K562 (cell line): Measurements from ENCODE around the gene ZC3HAV1L. TPM values are rescaled to one million over a fixed set of nuclear protein-coding genes. Genes with fewer than 3 reads are reported as not detected.

Source experiments
- CC2D1A ChIP-seq: fragments of 450-650 bp; IDR thresholded peaks from 2 replicates; pipeline ENCODE4 v1.6.1; 2017; ENCODE audit warnings: mild to moderate bottlenecking
- CHCHD3 ChIP-seq: fragments of 250-450 bp; sonication (Bioruptor Pico); IDR thresholded peaks from 2 replicates; pipeline ENCODE4 v2.1.2; 2022; ENCODE audit warnings: mild to moderate bottlenecking
- IFI16 ChIP-seq: fragments of 250-450 bp; sonication (Bioruptor Pico); IDR thresholded peaks from 2 replicates; pipeline ENCODE4 v2.1.2; 2022; ENCODE audit warnings: mild to moderate bottlenecking, inconsistent platforms
- KAT2B ChIP-seq: IDR thresholded peaks from one replicate; pipeline ENCODE4 v1.6.1; 2012; ENCODE audit warnings: low read depth, mild to moderate bottlenecking, control low read depth, inconsistent platforms, low read length, moderate library complexity
- NRF1 ChIP-seq, 2 experiments: fragments of 450-650 bp; IDR thresholded peaks in 1 of 2; conservative IDR thresholded peaks in 1 of 2; 2 replicates each; pipeline ENCODE4 v1.6.1; 2014; ENCODE audit warnings: mild to moderate bottlenecking in 2 of 2
- PHB ChIP-seq: fragments of 250-450 bp; sonication (Bioruptor Pico); IDR thresholded peaks from 2 replicates; pipeline ENCODE4 v1.5.0; 2021
- PHTF2 ChIP-seq: fragments of 250-450 bp; sonication (Bioruptor Pico); IDR thresholded peaks from 2 replicates; pipeline ENCODE4 v1.5.0; 2021; ENCODE audit warnings: mild to moderate bottlenecking
- POLR3G ChIP-seq: IDR thresholded peaks from 2 replicates; pipeline ENCODE4 v1.6.1; 2011; ENCODE audit not compliant: insufficient read length, insufficient replicate concordance; ENCODE audit errors: extremely low read depth
- SMARCC2 ChIP-seq: fragments of 450-650 bp; IDR thresholded peaks from 2 replicates; pipeline ENCODE4 v1.6.1; 2017; ENCODE audit warnings: antibody characterized with exemption, moderate library complexity, mild to moderate bottlenecking, low read depth
- SREBF2 ChIP-seq: sonication (generic); formaldehyde crosslinking; IDR thresholded peaks from 2 replicates; pipeline ENCODE4 v1.4.0; 2020; ENCODE audit warnings: mild to moderate bottlenecking, missing genetic modification reagents
- TEAD1 ChIP-seq, 2 experiments: fragments of 450-650 bp in 1 of 2; sonication (generic) in 1 of 2; formaldehyde crosslinking; IDR thresholded peaks; 2 replicates each; pipeline versions ENCODE4 v1.4.0 to v1.8.0; 2020 to 2022; ENCODE audit warnings: mild to moderate bottlenecking in 2 of 2, missing genetic modification reagents in 1 of 2
- ZKSCAN1 ChIP-seq: fragments of 150-350 bp; IDR thresholded peaks from 2 replicates; pipeline ENCODE4 v1.6.1; 2016; ENCODE audit warnings: low read depth, low read length
- ZNF263 ChIP-seq: sonication (generic); formaldehyde crosslinking; IDR thresholded peaks from 2 replicates; pipeline ENCODE4 v1.8.0; 2022; ENCODE audit warnings: mild to moderate bottlenecking, missing genetic modification reagents, borderline replicate concordance
- polyA plus RNA-seq, 8 experiments: library from polyadenylated mRNA; depleted of rRNA in 4 of 8; stranded (reverse) in 5 of 8; unstranded in 3 of 8; fragments of >200 nt; fragmentation: Nextera tagmentation in 2 of 8; fragmentation: Illumina TruSeq in 1 of 8; extraction: Ambion mirVana in 2 of 8; extraction: Trizol in 1 of 8; gene quantifications; 2 replicates each; pipeline versions ENCODE4 v1.2.1 to v1.2.3, GENCODE V29; 2011 to 2014; ENCODE audit warnings: inconsistent platforms in 1 of 8, missing spikeins in 1 of 8
- total RNA-seq, 7 experiments: library from RNA; depleted of rRNA in 6 of 7; stranded (reverse); fragments of >200 nt in 6 of 7; fragmentation: Illumina TruSeq in 2 of 7; extraction: Trizol in 2 of 7; gene quantifications; 2 replicates each; pipeline versions ENCODE4 v1.2.1 to v1.2.3, GENCODE V29; 2011 to 2021; ENCODE audit warnings: low replicate concordance in 1 of 7
- TF ChIP-seq, protein P1 (sequence below): fragments of 250-450 bp; sonication (Bioruptor Pico); IDR thresholded peaks from 2 replicates; pipeline ENCODE4 v1.4.0; 2020; ENCODE audit warnings: borderline replicate concordance
- TF ChIP-seq, protein P2 (sequence below): sonication (generic); formaldehyde crosslinking; IDR thresholded peaks from 2 replicates; pipeline ENCODE4 v1.9.0; 2022; ENCODE audit warnings: mild to moderate bottlenecking, missing genetic modification reagents
- TF ChIP-seq, protein P3 (sequence below): fragments of 450-650 bp; conservative IDR thresholded peaks from 2 replicates; pipeline ENCODE4 v1.6.1; 2016; ENCODE audit warnings: missing genetic modification characterization, low read depth, mild to moderate bottlenecking, control low read depth, missing compliant biosample characterization
- TF ChIP-seq, protein P4 (sequence below): fragments of 250-450 bp; sonication (Bioruptor Pico); IDR thresholded peaks from 2 replicates; pipeline ENCODE4 v1.8.0; 2021; ENCODE audit warnings: moderate library complexity, mild to moderate bottlenecking, inconsistent platforms
- TF ChIP-seq, protein P5 (sequence below): fragments of 450-650 bp; IDR thresholded peaks from 2 replicates; pipeline ENCODE4 v1.6.1; 2018; ENCODE audit warnings: mild to moderate bottlenecking, low read depth; ENCODE audit not compliant: partially characterized antibody
- TF ChIP-seq, protein P6 (sequence below), 2 experiments: fragments of 450-650 bp; IDR thresholded peaks; 2 replicates each; pipeline ENCODE4 v1.6.1; 2016

ZC3HAV1L gene
- total and polyA plus RNA-seq, 9 of the 15 experiments (the other 6 are each of a cell fraction or from before 2014, with no cell fraction given): not detected

DNA sequence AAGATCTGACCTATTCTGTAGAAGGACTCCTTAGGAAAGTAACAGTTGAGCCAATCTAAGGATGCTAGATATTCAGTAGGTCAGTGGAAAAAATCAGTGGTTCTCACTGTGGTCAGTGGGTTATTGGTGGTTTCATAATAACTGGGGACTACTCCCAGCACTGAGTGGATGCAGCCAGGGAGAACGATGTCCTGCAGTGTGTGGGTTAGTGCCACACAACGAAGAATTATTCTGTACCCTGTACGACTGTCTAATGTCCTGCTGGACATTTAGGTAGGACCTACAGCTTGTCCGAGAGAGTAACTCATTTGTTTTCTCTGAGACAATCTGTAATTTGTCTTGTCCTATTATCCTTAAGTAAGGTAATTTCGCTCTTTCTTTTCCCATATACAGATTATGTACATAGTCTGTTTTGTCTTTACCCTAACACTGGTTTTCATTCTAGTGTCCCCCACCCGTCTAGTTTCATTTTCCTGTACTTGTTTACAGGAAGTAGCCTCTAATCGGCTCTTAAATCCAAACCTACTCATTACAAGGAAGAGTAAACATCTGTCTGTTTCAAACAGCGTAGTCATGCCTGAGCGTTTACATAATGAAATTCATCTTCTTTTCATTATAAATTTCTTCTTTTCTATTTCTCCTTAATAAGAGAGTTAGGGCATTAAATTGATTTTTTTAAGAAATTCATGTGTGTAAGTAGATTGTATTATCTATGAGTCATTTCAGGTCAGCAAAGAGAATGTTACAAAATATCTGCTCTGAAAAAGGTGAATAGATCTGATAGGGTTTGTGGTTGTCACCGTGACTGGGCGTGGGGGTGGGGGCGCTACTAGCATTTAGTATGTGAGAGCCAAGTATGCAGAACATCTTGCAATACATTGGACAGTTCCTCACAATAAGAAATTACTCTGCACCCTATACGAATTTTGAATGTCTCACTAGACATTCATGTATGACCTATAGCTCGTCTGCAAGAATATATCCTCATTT is 8.3 kb upstream of the ZC3HAV1L start (continued):
- TF ChIP-seq POLR3G (no peak), PHTF2 (CRISPR knock-in tag) (no peak), PHB (CRISPR knock-in tag) (0 out of 2 replicates have a peak, but pooled peaks have one; percentile 42), ZKSCAN1 (no peak), TEAD1 (CRISPR knock-in tag; IDR thresholded peaks at IDR 0.05) (peak in 1 of 2 experiments; percentile 72; a peak in 2 of 4 replicates), SREBF2 (CRISPR knock-in tag) (0 out of 2 replicates have a peak, but pooled peaks have one; percentile 50), ZNF263 (no peak), CHCHD3 (no peak), SMARCC2 (peak; percentile 100), KAT2B (no peak), IFI16 (CRISPR knock-in tag) (no peak), NRF1 (conservative IDR thresholded peaks at IDR 0.05 in 1 of 2, IDR thresholded peaks at IDR 0.05 in 1 of 2) (no peak; a peak in 1 of 4 replicates), CC2D1A (peak; percentile 49; the same call in 1 of the 2 replicates)
- TF ChIP-seq, protein P1, sequence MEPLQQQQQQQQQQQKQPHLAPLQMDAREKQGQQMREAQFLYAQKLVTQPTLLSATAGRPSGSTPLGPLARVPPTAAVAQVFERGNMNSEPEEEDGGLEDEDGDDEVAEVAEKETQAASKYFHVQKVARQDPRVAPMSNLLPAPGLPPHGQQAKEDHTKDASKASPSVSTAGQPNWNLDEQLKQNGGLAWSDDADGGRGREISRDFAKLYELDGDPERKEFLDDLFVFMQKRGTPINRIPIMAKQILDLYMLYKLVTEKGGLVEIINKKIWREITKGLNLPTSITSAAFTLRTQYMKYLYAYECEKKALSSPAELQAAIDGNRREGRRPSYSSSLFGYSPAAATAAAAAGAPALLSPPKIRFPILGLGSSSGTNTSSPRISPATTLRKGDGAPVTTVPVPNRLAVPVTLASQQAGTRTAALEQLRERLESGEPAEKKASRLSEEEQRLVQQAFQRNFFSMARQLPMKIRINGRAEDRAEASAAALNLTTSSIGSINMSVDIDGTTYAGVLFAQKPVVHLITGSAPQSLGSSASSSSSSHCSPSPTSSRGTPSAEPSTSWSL (CRISPR knock-in tag): no peak
- TF ChIP-seq, protein P2, sequence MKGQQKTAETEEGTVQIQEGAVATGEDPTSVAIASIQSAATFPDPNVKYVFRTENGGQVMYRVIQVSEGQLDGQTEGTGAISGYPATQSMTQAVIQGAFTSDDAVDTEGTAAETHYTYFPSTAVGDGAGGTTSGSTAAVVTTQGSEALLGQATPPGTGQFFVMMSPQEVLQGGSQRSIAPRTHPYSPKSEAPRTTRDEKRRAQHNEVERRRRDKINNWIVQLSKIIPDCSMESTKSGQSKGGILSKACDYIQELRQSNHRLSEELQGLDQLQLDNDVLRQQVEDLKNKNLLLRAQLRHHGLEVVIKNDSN (CRISPR knock-in tag): no peak
- TF ChIP-seq, protein P3, sequence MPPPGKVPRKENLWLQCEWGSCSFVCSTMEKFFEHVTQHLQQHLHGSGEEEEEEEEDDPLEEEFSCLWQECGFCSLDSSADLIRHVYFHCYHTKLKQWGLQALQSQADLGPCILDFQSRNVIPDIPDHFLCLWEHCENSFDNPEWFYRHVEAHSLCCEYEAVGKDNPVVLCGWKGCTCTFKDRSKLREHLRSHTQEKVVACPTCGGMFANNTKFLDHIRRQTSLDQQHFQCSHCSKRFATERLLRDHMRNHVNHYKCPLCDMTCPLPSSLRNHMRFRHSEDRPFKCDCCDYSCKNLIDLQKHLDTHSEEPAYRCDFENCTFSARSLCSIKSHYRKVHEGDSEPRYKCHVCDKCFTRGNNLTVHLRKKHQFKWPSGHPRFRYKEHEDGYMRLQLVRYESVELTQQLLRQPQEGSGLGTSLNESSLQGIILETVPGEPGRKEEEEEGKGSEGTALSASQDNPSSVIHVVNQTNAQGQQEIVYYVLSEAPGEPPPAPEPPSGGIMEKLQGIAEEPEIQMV (tag): no peak
- TF ChIP-seq, protein P4, sequence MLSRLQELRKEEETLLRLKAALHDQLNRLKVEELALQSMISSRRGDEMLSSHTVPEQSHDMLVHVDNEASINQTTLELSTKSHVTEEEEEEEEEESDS (CRISPR knock-in tag): no peak
- TF ChIP-seq, protein P5, sequence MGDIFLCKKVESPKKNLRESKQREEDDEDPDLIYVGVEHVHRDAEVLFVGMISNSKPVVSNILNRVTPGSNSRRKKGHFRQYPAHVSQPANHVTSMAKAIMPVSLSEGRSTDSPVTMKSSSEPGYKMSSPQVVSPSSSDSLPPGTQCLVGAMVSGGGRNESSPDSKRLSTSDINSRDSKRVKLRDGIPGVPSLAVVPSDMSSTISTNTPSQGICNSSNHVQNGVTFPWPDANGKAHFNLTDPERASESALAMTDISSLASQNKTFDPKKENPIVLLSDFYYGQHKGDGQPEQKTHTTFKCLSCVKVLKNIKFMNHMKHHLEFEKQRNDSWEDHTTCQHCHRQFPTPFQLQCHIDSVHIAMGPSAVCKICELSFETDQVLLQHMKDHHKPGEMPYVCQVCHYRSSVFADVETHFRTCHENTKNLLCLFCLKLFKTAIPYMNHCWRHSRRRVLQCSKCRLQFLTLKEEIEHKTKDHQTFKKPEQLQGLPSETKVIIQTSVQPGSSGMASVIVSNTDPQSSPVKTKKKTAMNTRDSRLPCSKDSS: no peak
- TF ChIP-seq, protein P6, sequence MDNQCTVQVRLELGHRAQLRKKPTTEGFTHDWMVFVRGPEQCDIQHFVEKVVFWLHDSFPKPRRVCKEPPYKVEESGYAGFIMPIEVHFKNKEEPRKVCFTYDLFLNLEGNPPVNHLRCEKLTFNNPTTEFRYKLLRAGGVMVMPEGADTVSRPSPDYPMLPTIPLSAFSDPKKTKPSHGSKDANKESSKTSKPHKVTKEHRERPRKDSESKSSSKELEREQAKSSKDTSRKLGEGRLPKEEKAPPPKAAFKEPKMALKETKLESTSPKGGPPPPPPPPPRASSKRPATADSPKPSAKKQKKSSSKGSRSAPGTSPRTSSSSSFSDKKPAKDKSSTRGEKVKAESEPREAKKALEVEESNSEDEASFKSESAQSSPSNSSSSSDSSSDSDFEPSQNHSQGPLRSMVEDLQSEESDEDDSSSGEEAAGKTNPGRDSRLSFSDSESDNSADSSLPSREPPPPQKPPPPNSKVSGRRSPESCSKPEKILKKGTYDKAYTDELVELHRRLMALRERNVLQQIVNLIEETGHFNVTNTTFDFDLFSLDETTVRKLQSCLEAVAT (IDR thresholded peaks at IDR 0.05): peak in 1 of 2 experiments; percentile 91; a peak in 2 of 4 replicates
